ENCODE data around the gene MRPL23.
"Not testable (repeated sequence)": the region's sequence is repeated elsewhere in the genome, so short reads cannot be mapped to it uniquely, and the experiment has no call there.

MRPL23 gene

GRCh38 chr11:1936781-1937615 is 10.1 kb upstream of the MRPL23 start:
- Histone ChIP-seq H3K27me3 (ENCODE audit: insufficient read depth, insufficient read length) (peaks cover 4% of the 10 kb centered on the region), H3K9ac (ENCODE audit: insufficient read length, low read depth) (no peak overlapping the region), H3K4me3 (ENCODE audit: insufficient read length, low read depth) (no peak overlapping the region), H3K4me1 (ENCODE audit: insufficient read depth, insufficient read length) (peaks cover 12% of the 10 kb centered on the region), H3K36me3 (ENCODE audit: insufficient read depth, insufficient read length, low read length) (no peaks in the 10 kb centered on the region), H3K9me3 (ENCODE audit: insufficient read depth, low read length) (no peaks in the 10 kb centered on the region)
- DNase-seq (ENCODE audit: low read depth, low spot score) = no peak
- TF ChIP-seq SUZ12 (IDR thresholded peaks at IDR 0.05; ENCODE audit: extremely low read depth, insufficient read depth, insufficient read length) (no peak), YY1 (IDR thresholded peaks at IDR 0.05; ENCODE audit: insufficient read depth, insufficient read length) (no peak), ZNF274 (IDR thresholded peaks at IDR 0.05; ENCODE audit: low read depth, low read length) (no peak)

- no peak for DNase-seq (ENCODE audit: low read depth, low spot score)
These were observed 9.4 kb upstream of the MRPL23 start for GRCh38 chr11:1937616-1938342.

GRCh38 chr11:1938343-1939005 is 8.7 kb upstream of the MRPL23 start:
- Histone ChIP-seq H3K27me3 (ENCODE audit: insufficient read depth, insufficient read length) (peaks cover under 1% of the 10 kb centered on the region), H3K9me3 (ENCODE audit: insufficient read depth, low read length) (no peaks in the 10 kb centered on the region), H3K4me3 (ENCODE audit: insufficient read length, low read depth) (no peak overlapping the region), H3K36me3 (ENCODE audit: insufficient read depth, insufficient read length, low read length) (no peaks in the 10 kb centered on the region), H3K4me1 (ENCODE audit: insufficient read depth, insufficient read length) (peaks cover 18% of the 10 kb centered on the region), H3K9ac (ENCODE audit: insufficient read length, low read depth) (no peak overlapping the region)
- DNase-seq (ENCODE audit: low read depth, low spot score) = no peak
- no peak for TF ChIP-seq YY1 (IDR thresholded peaks at IDR 0.05; ENCODE audit: insufficient read depth, insufficient read length)
- TF ChIP-seq ZNF274 (IDR thresholded peaks at IDR 0.05; ENCODE audit: low read depth, low read length) = no peak
- no peak for TF ChIP-seq SUZ12 (IDR thresholded peaks at IDR 0.05; ENCODE audit: extremely low read depth, insufficient read depth, insufficient read length)

More at GRCh38 chr11:1937616-1938342, 9.4 kb upstream of the MRPL23 start:
- Histone ChIP-seq H3K36me3 (ENCODE audit: insufficient read depth, insufficient read length, low read length) (no peaks in the 10 kb centered on the region), H3K4me3 (ENCODE audit: insufficient read length, low read depth) (no peak overlapping the region), H3K9ac (ENCODE audit: insufficient read length, low read depth) (no peak overlapping the region), H3K27me3 (ENCODE audit: insufficient read depth, insufficient read length) (peaks cover 4% of the 10 kb centered on the region), H3K9me3 (ENCODE audit: insufficient read depth, low read length) (no peaks in the 10 kb centered on the region), H3K4me1 (ENCODE audit: insufficient read depth, insufficient read length) (peaks cover 18% of the 10 kb centered on the region)
- TF ChIP-seq SUZ12 (IDR thresholded peaks at IDR 0.05; ENCODE audit: extremely low read depth, insufficient read depth, insufficient read length) = no peak
- TF ChIP-seq ZNF274 (IDR thresholded peaks at IDR 0.05; ENCODE audit: low read depth, low read length) = no peak
- TF ChIP-seq YY1 (IDR thresholded peaks at IDR 0.05; ENCODE audit: insufficient read depth, insufficient read length) = no peak

GRCh38 chr11:1939006-1939625 is 8.0 kb upstream of the MRPL23 start:
- H3K27me3 ChIP-seq (ENCODE audit: insufficient read depth, insufficient read length) = no peaks in the 10 kb centered on the region
- H3K9ac ChIP-seq (ENCODE audit: insufficient read length, low read depth) = no peak overlapping the region
- TF ChIP-seq ZNF274 (IDR thresholded peaks at IDR 0.05; ENCODE audit: low read depth, low read length) = no peak
- no peak for TF ChIP-seq YY1 (IDR thresholded peaks at IDR 0.05; ENCODE audit: insufficient read depth, insufficient read length)
- TF ChIP-seq SUZ12 (IDR thresholded peaks at IDR 0.05; ENCODE audit: extremely low read depth, insufficient read depth, insufficient read length) = no peak
- peaks cover 18% of the 10 kb centered on the region for H3K4me1 ChIP-seq (ENCODE audit: insufficient read depth, insufficient read length)
- no peak overlapping the region for H3K4me3 ChIP-seq (ENCODE audit: insufficient read length, low read depth)
- no peak for DNase-seq (ENCODE audit: low read depth, low spot score)
- no peaks in the 10 kb centered on the region for H3K36me3 ChIP-seq (ENCODE audit: insufficient read depth, insufficient read length, low read length)
- no peaks in the 10 kb centered on the region for H3K9me3 ChIP-seq (ENCODE audit: insufficient read depth, low read length)

GRCh38 chr11:1939788-1940187 is 7.3 kb upstream of the MRPL23 start:
- not testable (repeated sequence) for H3K9me3 ChIP-seq (ENCODE audit: insufficient read depth, low read length); H3K9ac ChIP-seq (ENCODE audit: insufficient read length, low read depth); H3K27me3 ChIP-seq (ENCODE audit: insufficient read depth, insufficient read length); DNase-seq (ENCODE audit: low read depth, low spot score); H3K4me3 ChIP-seq (ENCODE audit: insufficient read length, low read depth); H3K36me3 ChIP-seq (ENCODE audit: insufficient read depth, insufficient read length, low read length)
- peaks cover 18% of the 10 kb centered on the region for H3K4me1 ChIP-seq (ENCODE audit: insufficient read depth, insufficient read length)

- no peaks in the 10 kb centered on the region for H3K9me3 ChIP-seq (ENCODE audit: insufficient read depth, low read length)
- TF ChIP-seq SUZ12 (IDR thresholded peaks at IDR 0.05; ENCODE audit: extremely low read depth, insufficient read depth, insufficient read length) (no peak), YY1 (IDR thresholded peaks at IDR 0.05; ENCODE audit: insufficient read depth, insufficient read length) (no peak), ZNF274 (IDR thresholded peaks at IDR 0.05; ENCODE audit: low read depth, low read length) (no peak)
- no peak overlapping the region for H3K4me3 ChIP-seq (ENCODE audit: insufficient read length, low read depth)
- no peaks in the 10 kb centered on the region for H3K36me3 ChIP-seq (ENCODE audit: insufficient read depth, insufficient read length, low read length)
- H3K27me3 ChIP-seq (ENCODE audit: insufficient read depth, insufficient read length) = no peaks in the 10 kb centered on the region
- DNase-seq (ENCODE audit: low read depth, low spot score) = no peak
- H3K9ac ChIP-seq (ENCODE audit: insufficient read length, low read depth) = peak overlapping the region; percentile 51
- peaks cover 6% of the 10 kb centered on the region for H3K4me1 ChIP-seq (ENCODE audit: insufficient read depth, insufficient read length)
These were observed 4.4 kb upstream of the MRPL23 start for GRCh38 chr11:1942558-1943260.
